Right lobe of liver (tissue), 4 donors: ENCODE measurements around the gene FSTL5.

Experiments
- CTCF ChIP-seq, 4 donors: fragments of 200-600 bp in 3 of 4; fragments of 450-650 bp in 1 of 4; IDR thresholded peaks; one replicate each; pipeline versions ENCODE4 v1.5.1 to v1.8.0; 2016 to 2022; ENCODE audit warnings: antibody characterized with exemption in 4 of 4, mild to moderate bottlenecking in 2 of 4
- POLR2A ChIP-seq: fragments of 450-650 bp; IDR thresholded peaks from one replicate; pipeline ENCODE4 v1.6.1; 2017; ENCODE audit warnings: antibody characterized with exemption, mild to moderate bottlenecking
- donor health status: DM: no; HTN: no; CAD: no.
- donor health status: DM: no; HTN: no; CAD: no.
- donor health status: DM: no; HTN: yes; CAD: no.

- TF ChIP-seq CTCF (IDR thresholded peaks at IDR 0.05) (no peak), POLR2A (no peak)
These were observed 500.0 kb downstream of the FSTL5 start for GRCh38 chr4:161663844-161664243.
